Uterus (tissue), 2 donors: ENCODE results near the gene CTSL.

Source experiments
- CTCF ChIP-seq, 4 experiments: fragments of 200-600 bp in 2 of 4; fragments of 450-650 bp in 2 of 4; sonication (generic) in 2 of 4; IDR thresholded peaks; one replicate each; pipeline ENCODE4 v1.5.1; 2016 to 2019; ENCODE audit warnings: antibody characterized with exemption in 4 of 4, mild to moderate bottlenecking in 2 of 4, moderate library complexity in 1 of 4
- POLR2A ChIP-seq, 2 donors: fragments of 450-650 bp; IDR thresholded peaks; one replicate each; pipeline ENCODE4 v1.6.1; 2016; ENCODE audit warnings: antibody characterized with exemption in 2 of 2, mild to moderate bottlenecking in 1 of 2, moderate library complexity in 1 of 2

- TF ChIP-seq CTCF (IDR thresholded peaks at IDR 0.05), result no peak
- no peak for TF ChIP-seq POLR2A (IDR thresholded peaks at IDR 0.05)
Measured at GRCh38 chr9:87682618-87683017, 43.3 kb upstream of the CTSL start.
